Fibroblast of lung (primary cell): Measurements from ENCODE around the gene TULP1. TPM values are rescaled to one million over a fixed set of nuclear protein-coding genes. Genes with fewer than 3 reads are reported as not detected.
A peak's percentile ranks its signal among the peaks of the same experiment; 100 is the strongest.

Experiments used
- DNase-seq, 2 donors: peaks; one replicate each; pipeline versions ENCODE4 v3.0.0 to v3.0.0-alpha.2; 2010; ENCODE audit warnings: low read depth in 2 of 2
- H2AFZ ChIP-seq: 2 replicates; pipeline ENCODE4 v1.5.1; 2012; ENCODE audit warnings: low read length, control low read depth, inconsistent platforms
- H3K27ac ChIP-seq: 2 replicates; pipeline ENCODE4 v1.5.1; 2011; ENCODE audit warnings: low read length, control low read depth; ENCODE audit not compliant: insufficient read depth
- H3K27me3 ChIP-seq: 2 replicates; pipeline ENCODE4 v1.5.1; 2011; ENCODE audit warnings: mild to moderate bottlenecking, low read length; ENCODE audit not compliant: control insufficient read depth, insufficient read depth
- H3K36me3 ChIP-seq: 2 replicates; pipeline ENCODE4 v1.5.1; 2011; ENCODE audit warnings: low read length; ENCODE audit not compliant: control insufficient read depth, insufficient read depth
- H3K4me1 ChIP-seq: 2 replicates; pipeline ENCODE4 v1.5.1; 2011; ENCODE audit warnings: low read length; ENCODE audit not compliant: control insufficient read depth, insufficient read depth; ENCODE audit errors: extremely low read depth
- H3K4me2 ChIP-seq: 2 replicates; pipeline ENCODE4 v1.5.1; 2011; ENCODE audit warnings: low read length, control low read depth; ENCODE audit not compliant: insufficient read depth; ENCODE audit errors: extremely low read depth
- H3K4me3 ChIP-seq, 4 experiments: fragments of 200-600 bp in 1 of 4; sonication (generic) in 1 of 4; replicated peaks in 1 of 4; 2 replicates each; pipeline ENCODE4 v1.5.1; 2011 to 2016; ENCODE audit warnings: low read length in 4 of 4, low read depth in 3 of 4, mild to moderate bottlenecking in 3 of 4, control low read depth in 2 of 4, inconsistent platforms in 1 of 4, mixed read lengths in 1 of 4; ENCODE audit not compliant: insufficient read depth in 1 of 4; ENCODE audit errors: control extremely low read depth in 1 of 4
- H3K79me2 ChIP-seq: 2 replicates; pipeline ENCODE4 v1.5.1; 2012; ENCODE audit warnings: mild to moderate bottlenecking, low read length, inconsistent platforms; ENCODE audit not compliant: control insufficient read depth, insufficient read depth
- H3K9ac ChIP-seq: 2 replicates; pipeline ENCODE4 v1.5.1; 2011; ENCODE audit warnings: mild to moderate bottlenecking, low read length, control low read depth; ENCODE audit not compliant: insufficient read depth
- H3K9me3 ChIP-seq: 2 replicates; pipeline ENCODE4 v1.5.1; 2012; ENCODE audit warnings: low read depth, low read length; ENCODE audit not compliant: control insufficient read depth, insufficient read depth
- H4K20me1 ChIP-seq: 2 replicates; pipeline ENCODE4 v1.5.1; 2011; ENCODE audit warnings: low read length; ENCODE audit not compliant: control insufficient read depth, insufficient read depth; ENCODE audit errors: extremely low read depth
- CTCF ChIP-seq, 2 donors: IDR thresholded peaks in 1 of 2; conservative IDR thresholded peaks in 1 of 2; 1 replicate in 1 of 2; 2 replicates in 1 of 2; pipeline ENCODE4 v1.5.1; 2011 to 2012; ENCODE audit warnings: low read length in 2 of 2, control low read depth in 1 of 2, inconsistent platforms in 1 of 2, low read depth in 1 of 2, mild to moderate bottlenecking in 1 of 2
- EZH2 ChIP-seq: IDR thresholded peaks from 2 replicates; pipeline ENCODE4 v1.5.1; 2012; ENCODE audit warnings: low read length, control low read depth, mild to moderate bottlenecking; ENCODE audit errors: missing control alignments
- polyA plus RNA-seq, 2 donors: library from polyadenylated mRNA; depleted of rRNA in 1 of 2; stranded (reverse) in 1 of 2; unstranded in 1 of 2; fragments of >200 nt; gene quantifications; 2 replicates each; pipeline ENCODE4 v1.2.1, GENCODE V29; 2011 to 2012; ENCODE audit warnings: missing spikeins in 1 of 2
- total RNA-seq: library from RNA; depleted of rRNA; stranded (reverse); fragments of >200 nt; gene quantifications from 2 replicates; pipeline ENCODE4 v1.2.1, GENCODE V29; 2014

TULP1 gene
- total and polyA plus RNA-seq, 2 donors (not counting 1 experiment from before 2014, with no cell fraction given) = not detected

GRCh38 chr6:35473850-35474130 is 38.9 kb downstream of the TULP1 start:
- peaks cover 38% of the 10 kb centered on the region for H3K36me3 ChIP-seq
- no peak overlapping the region for H3K9ac ChIP-seq
- H3K27ac ChIP-seq = no peak overlapping the region
- DNase-seq = no peak
- no peak overlapping the region for H3K4me2 ChIP-seq
- peaks cover 22% of the 10 kb centered on the region for H3K79me2 ChIP-seq
- no peak overlapping the region for H2AFZ ChIP-seq
- H3K4me1 ChIP-seq = peaks cover 10% of the 10 kb centered on the region
- H3K4me3 ChIP-seq = no peak overlapping the region
- peaks cover 9% of the 10 kb centered on the region for H4K20me1 ChIP-seq
- no peaks in the 10 kb centered on the region for H3K27me3 ChIP-seq
- TF ChIP-seq EZH2 (no peak), CTCF (conservative IDR thresholded peaks at IDR 0.05 in 1 of 2, IDR thresholded peaks at IDR 0.05 in 1 of 2; ENCODE audit: low read depth in 1 of 2, low read length in 2 of 2) (no peak)
- H3K9me3 ChIP-seq = no peaks in the 10 kb centered on the region

GRCh38 chr6:35473075-35473849 is 39.4 kb downstream of the TULP1 start:
- TF ChIP-seq EZH2 = no peak
- TF ChIP-seq CTCF (conservative IDR thresholded peaks at IDR 0.05 in 1 of 2, IDR thresholded peaks at IDR 0.05 in 1 of 2; ENCODE audit: low read depth in 1 of 2, low read length in 2 of 2) = no peak
- H3K9me3 ChIP-seq = no peaks in the 10 kb centered on the region
- no peak overlapping the region for H3K4me3 ChIP-seq
- no peak for DNase-seq
- peaks cover 41% of the 10 kb centered on the region for H3K36me3 ChIP-seq
- no peak overlapping the region for H2AFZ ChIP-seq
- no peak overlapping the region for H3K4me2 ChIP-seq
- H3K4me1 ChIP-seq = peaks cover 10% of the 10 kb centered on the region
- H3K27me3 ChIP-seq = no peaks in the 10 kb centered on the region
- H3K27ac ChIP-seq = no peak overlapping the region
- peaks cover 27% of the 10 kb centered on the region for H3K79me2 ChIP-seq
- peaks cover 9% of the 10 kb centered on the region for H4K20me1 ChIP-seq
- H3K9ac ChIP-seq = no peak overlapping the region

GRCh38 chr6:35471836-35472345 is 40.8 kb downstream of the TULP1 start:
- Histone ChIP-seq H3K79me2 (peaks cover 28% of the 10 kb centered on the region), H3K4me2 (peak overlapping the region; percentile 20), H2AFZ (no peak overlapping the region), H4K20me1 (peaks cover 9% of the 10 kb centered on the region), H3K4me1 (peaks cover 13% of the 10 kb centered on the region), H3K27ac (peak overlapping the region; percentile 58), H3K36me3 (peaks cover 39% of the 10 kb centered on the region), H3K27me3 (no peaks in the 10 kb centered on the region), H3K4me3 (peak overlapping the region in 2 of 4 experiments; percentile 8 to 23), H3K9me3 (no peaks in the 10 kb centered on the region), H3K9ac (no peak overlapping the region)
- DNase-seq = no peak
- TF ChIP-seq CTCF (conservative IDR thresholded peaks at IDR 0.05 in 1 of 2, IDR thresholded peaks at IDR 0.05 in 1 of 2; ENCODE audit: low read depth in 1 of 2, low read length in 2 of 2) = no peak
- TF ChIP-seq EZH2 = no peak
